H1 (cell line): ENCODE data around the gene CEP128. TPM values are rescaled to one million over a fixed set of nuclear protein-coding genes. Genes with fewer than 3 reads are reported as not detected.

Experiments
- SAP30 ChIP-seq: fragments of 300-600 bp; sonication (generic); IDR thresholded peaks from 2 replicates; pipeline ENCODE4 v1.7.1; 2012; ENCODE audit warnings: low read length, moderate library complexity, mild to moderate bottlenecking, inconsistent platforms; ENCODE audit not compliant: insufficient read depth, insufficient replicate concordance
- SIX5 ChIP-seq: IDR thresholded peaks from 2 replicates; pipeline ENCODE4 v1.6.1; 2011; ENCODE audit warnings: mild to moderate bottlenecking, low read depth, low read length
- polyA plus RNA-seq, 7 experiments: library from polyadenylated mRNA; depleted of rRNA in 3 of 7; stranded (reverse) in 5 of 7; unstranded in 2 of 7; fragments of >200 nt in 5 of 7; fragments of 200-250 nt in 2 of 7; gene quantifications; 1 replicate in 5 of 7; 2 replicates in 1 of 7; 4 replicates in 1 of 7; pipeline versions ENCODE4 v1.2.1 to v1.2.3, GENCODE V29; 2011 to 2013; ENCODE audit warnings: missing spikeins in 2 of 7, mixed read lengths in 2 of 7
- total RNA-seq: library from RNA; stranded (reverse); fragmentation: NEBNext Ultra II Directional; extraction: Animal tissue kit (Norgen Biotek cat#: 25700); gene quantifications from 2 replicates; pipeline ENCODE4 v1.2.1, GENCODE V29; 2021

The CEP128 gene
- total and polyA plus RNA-seq, 2 of the 8 experiments (the other 6 are each of a cell fraction or from before 2014, with no cell fraction given) = 1.9 to 17.0 TPM

GRCh38 chr14:80926397-80927082, 15.0 kb downstream of the CEP128 start (continued):
- TF ChIP-seq SAP30 (no peak), SIX5 (no peak)
- TF ChIP-seq, all 59 proteins: peak for 0
